Activated naive CD8-positive, alpha-beta T cell treated with anti-CD3 and anti-CD28 coated beads, Interleukin-2, amount 10 ng/mL, durations not matched to agents 7 days and 5 days (primary cell): ENCODE data around the gene EML3. TPM values are rescaled to one million over a fixed set of nuclear protein-coding genes. Genes with fewer than 3 reads are reported as not detected.

ENCODE experiments used
- ATAC-seq: fragments of 150-1000 bp; cut with Tn5 transposase; one replicate; pipeline ENCODE4 v1.10.0; 2021; ENCODE audit warnings: low read depth, moderate library complexity
- POLR2A ChIA-PET: fragments of 350-600 bp; sonication (Branson Sonifier 250); formaldehyde crosslinking; loops from one replicate; lab custom pipeline; 2021; ENCODE audit warnings: antibody characterized with exemption; lab: Charles Lee
- DNase-seq: peaks from one replicate; pipeline ENCODE4 v3.0.0; 2021
- H3K27ac Mint-ChIP-seq: one replicate; pipeline ENCODE4 v1.8.0; 2022; ENCODE audit warnings: mild to moderate bottlenecking, mixed read lengths
- H3K27me3 Mint-ChIP-seq: one replicate; pipeline ENCODE4 v1.8.0; 2022; ENCODE audit warnings: mild to moderate bottlenecking, moderate library complexity, mixed read lengths
- H3K36me3 Mint-ChIP-seq: one replicate; pipeline ENCODE4 v1.8.0; 2021; ENCODE audit warnings: mild to moderate bottlenecking, mixed read lengths
- H3K4me1 Mint-ChIP-seq: one replicate; pipeline ENCODE4 v1.8.0; 2021; ENCODE audit warnings: mixed read lengths
- H3K4me3 Mint-ChIP-seq: one replicate; pipeline ENCODE4 v1.8.0; 2022; ENCODE audit warnings: mild to moderate bottlenecking, moderate library complexity, mixed read lengths
- H3K9me3 Mint-ChIP-seq: one replicate; pipeline ENCODE4 v1.8.0; 2021; ENCODE audit warnings: mixed read lengths
- total RNA-seq, 2 experiments: library from RNA; stranded (reverse); gene quantifications; one replicate each; pipeline ENCODE4 v1.2.3, GENCODE V29; 2021

Gene EML3
- total RNA-seq, 2 experiments from 2014 or later: 183 to 185 TPM

GRCh38 chr11:62613291-62613778 is 760 bp upstream of the EML3 start:
- peak overlapping the region; percentile 79 for H3K27ac Mint-ChIP-seq
- POLR2A ChIA-PET: interaction anchor here (1.2 to 5.0 kb wide), 11 partner anchors 8 to 103 kb away, joined by 3 to 50 read pairs (median 8); partner anchors contain the start of genes B3GAT3, C11orf98, CSKMT and GANAB
- DNase-seq: no peak
- H3K9me3 Mint-ChIP-seq: no peaks in the 10 kb centered on the region
- peak overlapping the region; percentile 60 for H3K4me3 Mint-ChIP-seq
- no peak for ATAC-seq
- peaks cover 11% of the 10 kb centered on the region for H3K36me3 Mint-ChIP-seq
- peaks cover 37% of the 10 kb centered on the region for H3K4me1 Mint-ChIP-seq
- H3K27me3 Mint-ChIP-seq: no peaks in the 10 kb centered on the region

DNA sequence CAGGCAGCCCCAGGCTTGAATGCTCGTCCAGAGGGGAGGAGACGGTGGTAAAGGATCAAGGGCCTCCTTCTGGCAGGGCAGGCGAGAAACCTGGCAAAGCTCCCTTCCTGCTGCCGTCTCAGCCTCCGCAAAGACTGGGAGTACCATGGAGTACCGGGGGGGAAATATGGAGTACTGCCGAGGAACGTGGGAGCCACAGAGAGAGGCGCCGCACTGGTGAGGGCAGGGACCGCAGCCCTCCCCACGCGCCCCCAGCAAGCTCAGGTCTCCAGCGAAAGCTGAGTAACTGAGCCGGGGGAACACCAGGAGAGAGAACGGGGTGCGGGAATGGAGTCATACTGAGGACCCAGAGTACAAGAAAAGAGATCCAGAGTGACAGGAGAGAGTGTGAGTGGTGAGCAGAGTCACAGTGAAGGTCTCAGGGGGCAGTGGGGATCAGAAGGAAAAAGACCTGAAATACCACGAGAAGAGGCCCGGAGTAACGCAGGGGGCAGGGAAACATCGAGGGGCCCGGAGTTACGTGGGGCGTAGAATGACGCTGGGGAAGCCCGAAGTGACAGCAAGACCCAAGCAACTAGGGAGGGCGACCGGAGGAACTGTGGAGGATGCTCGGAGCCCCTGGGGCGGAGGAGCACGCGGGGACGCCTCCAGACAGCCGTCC is 740 bp downstream of the EML3 start:
- peak; percentile 41 for ATAC-seq
- POLR2A ChIA-PET: interaction anchor here (0.6 to 5.0 kb wide), 21 partner anchors 8 to 229 kb away, joined by 3 to 50 read pairs (median 6); partner anchors contain the start of genes B3GAT3, C11orf98, CSKMT and GANAB
- H3K4me3 Mint-ChIP-seq: peak overlapping the region; percentile 90
- no peaks in the 10 kb centered on the region for H3K9me3 Mint-ChIP-seq
- H3K27ac Mint-ChIP-seq: peak overlapping the region; percentile 93
- peaks cover 39% of the 10 kb centered on the region for H3K4me1 Mint-ChIP-seq
- peak; percentile 61 for DNase-seq
- H3K27me3 Mint-ChIP-seq: no peaks in the 10 kb centered on the region
- peaks cover 12% of the 10 kb centered on the region for H3K36me3 Mint-ChIP-seq

GRCh38 chr11:62610814-62611704 is 1.5 kb downstream of the EML3 start:
- POLR2A ChIA-PET: interaction anchor here (0.6 to 5.0 kb wide), 18 partner anchors 8 to 270 kb away, joined by 3 to 50 read pairs (median 7); partner anchors contain the start of genes B3GAT3, C11orf98, CSKMT and GANAB
- DNase-seq (no peak), ATAC-seq (no peak)
- Mint-ChIP-seq H3K4me3 (peak overlapping the region; percentile 90), H3K27me3 (no peaks in the 10 kb centered on the region), H3K9me3 (no peaks in the 10 kb centered on the region), H3K36me3 (peaks cover 15% of the 10 kb centered on the region), H3K4me1 (peaks cover 39% of the 10 kb centered on the region), H3K27ac (peak overlapping the region; percentile 93)

DNA sequence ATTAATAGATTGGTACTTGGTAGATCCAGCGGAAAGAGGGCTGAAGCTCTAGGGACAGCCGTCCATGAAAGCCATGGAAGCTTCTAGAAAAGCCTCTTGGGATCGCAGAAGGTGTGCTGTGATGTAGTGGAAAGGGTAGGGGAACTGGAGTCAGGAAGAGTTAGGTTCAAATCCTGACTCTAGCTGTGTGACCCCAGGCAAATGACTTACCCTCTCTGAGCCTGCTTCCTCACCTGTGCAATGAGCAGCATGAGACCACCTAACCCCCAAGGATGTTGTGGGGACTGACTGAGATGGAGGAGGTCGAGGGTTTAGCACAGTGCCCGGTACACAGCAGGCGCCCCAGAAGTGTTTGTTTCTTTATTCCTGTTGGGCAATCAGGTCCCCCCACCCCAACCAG is 2.2 kb downstream of the EML3 start:
- DNase-seq (no peak), ATAC-seq (no peak)
- Mint-ChIP-seq H3K27me3 (no peaks in the 10 kb centered on the region), H3K36me3 (peaks cover 16% of the 10 kb centered on the region), H3K27ac (peak overlapping the region; percentile 93), H3K4me3 (peak overlapping the region; percentile 90), H3K4me1 (peaks cover 39% of the 10 kb centered on the region), H3K9me3 (no peaks in the 10 kb centered on the region)
- POLR2A ChIA-PET: interaction anchor here (1.0 to 5.0 kb wide), 8 partner anchors 9 to 271 kb away, joined by 3 to 50 read pairs (median 22); partner anchors contain the start of genes B3GAT3, C11orf98, CSKMT and INTS5

DNA sequence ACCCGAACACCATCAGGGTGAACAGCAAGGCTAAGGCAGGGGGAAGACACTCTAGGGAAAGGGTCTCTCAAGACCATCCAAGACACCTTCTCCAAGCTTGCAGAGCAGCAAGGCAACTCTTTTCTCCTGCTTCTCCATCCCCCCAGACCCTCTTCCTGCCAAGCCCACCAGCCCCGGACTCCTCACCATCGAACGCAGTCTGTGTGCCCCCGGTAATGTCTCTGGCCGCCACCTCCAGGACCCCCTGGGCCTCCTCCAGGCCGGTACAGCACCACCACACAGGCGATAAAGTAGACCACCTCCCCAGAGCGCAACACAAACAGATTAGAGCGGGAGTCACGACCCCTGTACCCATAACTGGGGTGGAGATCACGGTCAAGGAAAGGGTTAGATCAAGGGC is 3.8 kb downstream of the EML3 start:
- no peak for DNase-seq
- H3K27me3 Mint-ChIP-seq: no peaks in the 10 kb centered on the region
- H3K4me3 Mint-ChIP-seq: peak overlapping the region; percentile 22
- H3K27ac Mint-ChIP-seq: peak overlapping the region; percentile 30
- H3K9me3 Mint-ChIP-seq: no peaks in the 10 kb centered on the region
- no peak for ATAC-seq
- H3K4me1 Mint-ChIP-seq: peaks cover 31% of the 10 kb centered on the region
- POLR2A ChIA-PET: interaction anchor here (0.7 to 2.0 kb wide), 5 partner anchors 9 to 41 kb away, joined by 3 to 12 read pairs (median 8); partner anchors contain the start of genes B3GAT3 and TUT1
- H3K36me3 Mint-ChIP-seq: peaks cover 23% of the 10 kb centered on the region

GRCh38 chr11:62607714-62608113 is 4.9 kb downstream of the EML3 start:
- peaks cover 28% of the 10 kb centered on the region for H3K36me3 Mint-ChIP-seq
- no peak for DNase-seq
- no peaks in the 10 kb centered on the region for H3K9me3 Mint-ChIP-seq
- POLR2A ChIA-PET: interaction anchor here (0.7 to 2.0 kb wide), 3 partner anchors 9 to 212 kb away, joined by 3 to 12 read pairs (median 10); partner anchors contain the start of gene TUT1
- H3K4me3 Mint-ChIP-seq: no peak overlapping the region
- H3K27me3 Mint-ChIP-seq: no peaks in the 10 kb centered on the region
- H3K4me1 Mint-ChIP-seq: peaks cover 28% of the 10 kb centered on the region
- ATAC-seq: no peak
- H3K27ac Mint-ChIP-seq: no peak overlapping the region

GRCh38 chr11:62605902-62606301 is 6.7 kb downstream of the EML3 start:
- no peaks in the 10 kb centered on the region for H3K9me3 Mint-ChIP-seq
- H3K4me3 Mint-ChIP-seq: no peak overlapping the region
- H3K4me1 Mint-ChIP-seq: peaks cover 28% of the 10 kb centered on the region
- no peak for DNase-seq
- no peak for ATAC-seq
- H3K27ac Mint-ChIP-seq: no peak overlapping the region
- peaks cover 32% of the 10 kb centered on the region for H3K36me3 Mint-ChIP-seq
- POLR2A ChIA-PET: interaction anchor here (1.0 to 1.2 kb wide), 2 partner anchors 14 to 41 kb away, joined by 3 read pairs; partner anchors contain the start of gene GANAB
- no peaks in the 10 kb centered on the region for H3K27me3 Mint-ChIP-seq

DNA sequence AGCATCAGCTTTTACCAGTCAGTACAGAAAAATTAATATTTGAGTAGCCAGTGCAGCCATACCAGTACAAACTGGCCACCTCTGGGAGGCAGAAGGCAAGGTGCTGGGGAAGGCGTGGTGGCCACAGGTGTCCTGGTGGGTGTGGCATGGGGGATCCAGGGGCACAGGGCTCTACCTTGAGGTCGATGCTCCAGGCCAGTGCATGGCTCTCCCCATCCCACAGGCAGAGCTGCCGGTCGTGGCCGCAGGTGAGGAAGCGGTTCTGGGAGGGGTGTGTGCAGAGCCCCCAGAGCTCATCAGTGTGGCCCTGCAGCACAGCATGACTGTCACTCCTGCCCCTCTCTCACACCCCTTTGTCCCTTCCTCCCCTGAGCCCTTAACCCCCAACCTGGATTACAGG is 7.1 kb downstream of the EML3 start:
- Mint-ChIP-seq H3K27ac (no peak overlapping the region), H3K9me3 (no peaks in the 10 kb centered on the region), H3K4me3 (no peak overlapping the region), H3K4me1 (peaks cover 27% of the 10 kb centered on the region), H3K27me3 (no peaks in the 10 kb centered on the region), H3K36me3 (peaks cover 34% of the 10 kb centered on the region)
- DNase-seq (no peak), ATAC-seq (no peak)
- POLR2A ChIA-PET: interaction anchor here (1.0 to 1.2 kb wide), 2 partner anchors 13 to 41 kb away, joined by 3 read pairs; partner anchors contain the start of gene GANAB

DNA sequence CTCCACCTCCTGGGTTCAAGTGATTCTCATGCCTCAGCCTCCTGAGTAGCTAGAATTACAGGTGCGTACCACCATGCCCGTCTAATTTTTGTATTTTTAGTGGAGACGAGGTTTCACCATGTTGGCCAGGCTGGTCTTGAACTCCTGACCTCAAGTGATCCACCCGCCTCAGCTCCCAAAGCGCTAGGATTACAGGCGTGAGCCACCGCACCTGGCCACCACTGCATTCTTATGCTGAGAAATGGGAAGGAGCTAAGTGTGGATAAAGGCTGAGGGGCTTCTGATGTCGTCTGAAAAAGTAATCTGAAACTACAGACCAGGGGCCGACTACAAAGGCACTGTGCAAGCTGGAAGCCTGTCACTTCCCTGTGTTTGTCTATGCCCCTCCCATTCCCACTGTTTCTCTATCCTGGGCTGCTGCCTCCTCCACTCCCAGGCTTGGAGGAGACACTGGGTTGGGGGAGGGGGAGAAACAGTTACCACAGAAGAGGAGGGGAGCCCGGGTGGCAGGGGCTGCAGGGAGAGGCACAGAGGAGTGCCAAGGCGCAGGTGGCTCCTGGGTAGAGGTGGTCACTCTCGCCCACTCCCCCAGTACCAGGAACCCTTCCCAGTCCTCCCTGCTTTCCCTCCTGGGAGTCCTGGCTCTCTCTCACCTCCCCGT is 8.0 kb downstream of the EML3 start:
- Mint-ChIP-seq H3K36me3 (peaks cover 40% of the 10 kb centered on the region), H3K4me1 (peaks cover 27% of the 10 kb centered on the region), H3K27ac (no peak overlapping the region), H3K27me3 (no peaks in the 10 kb centered on the region), H3K4me3 (no peak overlapping the region), H3K9me3 (no peaks in the 10 kb centered on the region)
- POLR2A ChIA-PET: interaction anchor here (1.2 to 1.7 kb wide), 3 partner anchors 17 to 68 kb away, joined by 3 to 5 read pairs (median 3); partner anchors contain the start of genes B3GAT3, INTS5, LBHD1 and UQCC3
- DNase-seq: no peak
- ATAC-seq: no peak

DNA sequence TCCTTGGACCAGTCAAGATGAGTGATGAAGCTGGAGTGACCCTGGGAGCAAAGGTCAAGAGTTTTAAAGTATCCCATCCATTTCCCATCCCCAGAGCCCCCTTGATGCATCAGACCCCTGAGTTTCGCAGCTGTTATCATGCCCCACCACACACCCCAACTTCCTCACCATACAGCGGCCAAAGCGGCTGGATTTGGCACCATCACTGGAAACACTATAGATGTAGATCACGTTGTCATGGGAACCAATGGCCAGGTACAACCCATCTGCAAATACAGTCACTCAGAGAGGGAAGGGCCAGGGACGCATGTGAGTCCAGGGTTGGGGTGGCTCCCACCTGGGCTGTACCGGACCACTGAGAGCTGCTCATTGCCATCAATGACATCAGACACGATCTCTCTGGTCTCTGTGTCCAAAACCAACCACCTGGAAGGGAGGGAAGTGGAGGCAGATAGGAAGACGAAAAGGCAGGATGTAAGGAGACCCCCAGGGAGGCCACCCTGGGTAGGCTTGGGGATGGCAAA is 8.7 kb downstream of the EML3 start:
- no peaks in the 10 kb centered on the region for H3K27me3 Mint-ChIP-seq
- peaks cover 43% of the 10 kb centered on the region for H3K36me3 Mint-ChIP-seq
- no peaks in the 10 kb centered on the region for H3K9me3 Mint-ChIP-seq
- ATAC-seq (no peak), DNase-seq (no peak)
- H3K27ac Mint-ChIP-seq: no peak overlapping the region
- no peak overlapping the region for H3K4me3 Mint-ChIP-seq
- peaks cover 27% of the 10 kb centered on the region for H3K4me1 Mint-ChIP-seq
- POLR2A ChIA-PET: interaction anchor here (1.2 to 3.8 kb wide), 5 partner anchors 8 to 68 kb away, joined by 3 to 83 read pairs (median 5); partner anchors contain the start of genes B3GAT3, EML3, INTS5 and LBHD1

- DNase-seq (no peak), ATAC-seq (no peak)
- H3K4me3 Mint-ChIP-seq: peak overlapping the region; percentile 11
- no peaks in the 10 kb centered on the region for H3K27me3 Mint-ChIP-seq
- H3K27ac Mint-ChIP-seq: peak overlapping the region; percentile 17
- H3K4me1 Mint-ChIP-seq: peaks cover 26% of the 10 kb centered on the region
- H3K36me3 Mint-ChIP-seq: peaks cover 46% of the 10 kb centered on the region
- POLR2A ChIA-PET: interaction anchor here (1.2 to 3.8 kb wide), 4 partner anchors 9 to 50 kb away, joined by 3 to 83 read pairs (median 4); partner anchors contain the start of genes B3GAT3, EML3, INTS5 and TUT1
- no peaks in the 10 kb centered on the region for H3K9me3 Mint-ChIP-seq
Measured at GRCh38 chr11:62603072-62603408, 9.5 kb downstream of the EML3 start.
